T-cell (primary cell): ENCODE results near the gene FMN2. TPM values are rescaled to one million over a fixed set of nuclear protein-coding genes. Genes with fewer than 3 reads are reported as not detected.

Source experiments
- ATAC-seq, 4 experiments: fragments of 200-7000 bp in 3 of 4; fragments of 150-1000 bp in 1 of 4; cut with Tn5 transposase; replicated peaks in 1 of 4; 1 replicate in 3 of 4; 2 replicates in 1 of 4; pipeline ENCODE4 v1.10.0; 2021; ENCODE audit warnings: moderate library complexity in 3 of 4, mild to moderate bottlenecking in 2 of 4, moderate number of reproducible peaks in 1 of 4
- CTCF ChIA-PET, 2 donors: fragments of 300-600 bp; sonication (Branson Sonifier 250); formaldehyde crosslinking; loops; one replicate each; lab custom pipeline; 2022; ENCODE audit warnings: antibody characterized with exemption in 2 of 2; lab: Charles Lee
- POLR2A ChIA-PET, 2 donors: fragments of 300-600 bp; sonication (Branson Sonifier 250); formaldehyde crosslinking; loops; one replicate each; lab custom pipeline; 2022; ENCODE audit warnings: antibody characterized with exemption in 2 of 2; lab: Charles Lee
- DNase-seq, 35 experiments: peaks; one replicate each; pipeline versions ENCODE4 v3.0.0 to v3.0.0-alpha.2; 2013 to 2023
- H3K27ac ChIP-seq: one replicate; pipeline ENCODE4 v1.5.1; 2013; ENCODE audit warnings: low read length
- H3K27me3 ChIP-seq, 2 experiments: replicated peaks in 1 of 2; 1 replicate in 1 of 2; 2 replicates in 1 of 2; pipeline versions ENCODE4 v1.6.1 to v1.7.0; 2013; ENCODE audit warnings: low read length in 1 of 2, mixed read lengths in 1 of 2; ENCODE audit not compliant: control insufficient read depth in 2 of 2, insufficient read depth in 2 of 2; ENCODE audit errors: extremely low read depth in 1 of 2
- H3K36me3 ChIP-seq, 2 donors: 1 replicate in 1 of 2; 2 replicates in 1 of 2; pipeline versions ENCODE4 v1.6.1 to v1.7.0; 2013; ENCODE audit warnings: low read length in 1 of 2; ENCODE audit not compliant: control insufficient read depth in 2 of 2, insufficient read depth in 1 of 2; ENCODE audit errors: extremely low read depth in 1 of 2
- H3K4me1 ChIP-seq, 2 experiments: 1 replicate in 1 of 2; 2 replicates in 1 of 2; pipeline versions ENCODE4 v1.6.1 to v1.7.0; 2013; ENCODE audit warnings: low read length in 2 of 2, mixed read lengths in 1 of 2; ENCODE audit not compliant: insufficient read depth in 2 of 2, control insufficient read depth in 1 of 2; ENCODE audit errors: extremely low read depth in 1 of 2
- H3K4me3 ChIP-seq, 2 donors: 1 replicate in 1 of 2; 2 replicates in 1 of 2; pipeline versions ENCODE4 v1.5.1 to v1.7.0; 2013; ENCODE audit warnings: mild to moderate bottlenecking in 2 of 2, low read length in 1 of 2, moderate library complexity in 1 of 2; ENCODE audit not compliant: control insufficient read depth in 1 of 2; ENCODE audit errors: extremely low read depth in 1 of 2
- H3K9me3 ChIP-seq: 2 replicates; pipeline ENCODE4 v1.7.0; 2013
- H3K27ac Mint-ChIP-seq, 2 donors: one replicate each; pipeline ENCODE4 v1.8.0; 2020 to 2021; ENCODE audit warnings: mild to moderate bottlenecking in 2 of 2, mixed read lengths in 2 of 2
- H3K27me3 Mint-ChIP-seq, 2 donors: one replicate each; pipeline ENCODE4 v1.8.0; 2021 to 2022; ENCODE audit warnings: mixed read lengths in 2 of 2
- H3K36me3 Mint-ChIP-seq: one replicate; pipeline ENCODE4 v1.8.0; 2021; ENCODE audit warnings: mixed read lengths
- H3K4me1 Mint-ChIP-seq, 3 donors: one replicate each; pipeline ENCODE4 v1.8.0; 2020 to 2022; ENCODE audit warnings: mixed read lengths in 3 of 3, mild to moderate bottlenecking in 1 of 3
- H3K4me3 Mint-ChIP-seq, 3 donors: one replicate each; pipeline ENCODE4 v1.8.0; 2020 to 2022; ENCODE audit warnings: mild to moderate bottlenecking in 3 of 3, mixed read lengths in 3 of 3, moderate library complexity in 3 of 3
- H3K9me3 Mint-ChIP-seq, 3 donors: one replicate each; pipeline ENCODE4 v1.8.0; 2020 to 2022; ENCODE audit warnings: mixed read lengths in 3 of 3
- WGBS: methylation state at CpG from one replicate; pipeline ENCODE4 v1.1.5; 2013; ENCODE audit warnings: missing lambda C conversion rate; ENCODE audit not compliant: insufficient coverage; 5-methylcytosine and 5-hydroxymethylcytosine counted together
- total RNA-seq, 35 experiments: library from RNA in 6 of 35; stranded (reverse) in 6 of 35; fragments of 120-200 nt in 1 of 35; gene quantifications; one replicate each; pipeline versions ENCODE4 v1.2.1 to v1.2.4 and lab custom pipeline; 2013 to 2026

FMN2 gene
- total RNA-seq, 5 donors from 2014 or later (not counting 1 experiment from before 2014, with no cell fraction given): not detected

DNA sequence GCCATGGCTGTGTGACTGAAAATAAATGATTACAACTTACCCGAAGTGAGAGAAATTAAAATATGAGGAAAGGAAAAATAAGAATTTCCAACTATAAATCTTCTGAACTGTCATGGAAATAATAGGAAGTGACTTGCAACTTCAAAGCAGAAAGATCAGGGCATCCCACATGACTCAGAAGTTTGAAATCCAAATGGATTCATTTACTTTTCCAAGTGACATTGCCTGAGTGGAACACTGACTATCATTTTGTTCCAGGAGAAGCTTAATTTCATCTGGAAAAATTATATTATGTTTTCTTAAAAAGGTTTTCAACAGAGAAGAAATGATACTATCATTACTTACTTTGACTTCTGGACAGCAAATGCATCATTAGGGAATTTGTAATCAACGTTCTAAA, 409.4 kb downstream of the FMN2 start:
- H3K9me3 ChIP-seq: no peaks in the 10 kb centered on the region
- no peak overlapping the region for H3K27ac ChIP-seq
- no peaks in the 10 kb centered on the region for H3K27me3 ChIP-seq
- H3K4me3 Mint-ChIP-seq: no peak overlapping the region
- WGBS: 60% methylated on average over 1 of the region's 2 CpGs
- no peak for ATAC-seq
- DNase-seq: no peak
- ChIA-PET CTCF (interaction anchor here in 1 of 2 donors (0.7 kb wide), 1 partner anchor 21 kb away, joined by 3 read pairs; no protein-coding TSS in a partner anchor), POLR2A (interaction anchor here in 1 of 2 donors (1.2 kb wide), 1 partner anchor 12 kb away, joined by 3 read pairs; no protein-coding TSS in a partner anchor)
- H3K36me3 ChIP-seq: no peaks in the 10 kb centered on the region
- H3K4me1 Mint-ChIP-seq: peaks cover 0 to 4% (median 2%) of the 10 kb centered on the region in 3 donors
- H3K27ac Mint-ChIP-seq: no peak overlapping the region
- no peak overlapping the region for H3K4me3 ChIP-seq
- H3K4me1 ChIP-seq: no peaks in the 10 kb centered on the region
- H3K9me3 Mint-ChIP-seq: no peaks in the 10 kb centered on the region
- no peaks in the 10 kb centered on the region for H3K27me3 Mint-ChIP-seq
- H3K36me3 Mint-ChIP-seq: no peaks in the 10 kb centered on the region

DNA sequence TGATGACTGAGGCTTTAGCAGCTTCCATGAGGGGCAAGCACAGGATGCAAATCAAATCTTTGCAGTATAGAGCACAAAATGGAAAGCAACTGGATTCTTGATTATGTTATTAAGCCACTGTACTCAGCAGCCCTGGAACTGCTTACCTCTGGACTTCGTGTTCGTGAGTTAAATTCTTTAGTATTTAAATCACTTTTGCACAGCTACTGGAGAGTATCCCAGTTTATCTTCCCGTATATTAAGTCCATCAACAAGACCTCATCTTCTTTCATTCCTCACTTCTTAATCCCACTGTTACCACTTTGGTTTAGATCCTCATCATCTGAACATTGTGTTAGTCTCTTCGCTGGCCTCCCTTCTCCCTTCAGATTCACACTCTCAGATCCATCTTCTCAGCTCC, 411.4 kb downstream of the FMN2 start:
- H3K4me3 ChIP-seq: no peak overlapping the region
- H3K4me3 Mint-ChIP-seq: no peak overlapping the region
- peaks cover 0 to 4% (median 2%) of the 10 kb centered on the region in 3 donors for H3K4me1 Mint-ChIP-seq
- CTCF ChIA-PET: no interaction called here
- H3K27me3 Mint-ChIP-seq: no peaks in the 10 kb centered on the region
- H3K27ac ChIP-seq: no peak overlapping the region
- ATAC-seq (no peak), DNase-seq (no peak)
- no peaks in the 10 kb centered on the region for H3K27me3 ChIP-seq
- no peaks in the 10 kb centered on the region for H3K9me3 Mint-ChIP-seq
- POLR2A ChIA-PET: no interaction called here
- no peak overlapping the region for H3K27ac Mint-ChIP-seq
- 68% methylated on average over 4 of the region's 4 CpGs for WGBS
- H3K4me1 ChIP-seq: no peaks in the 10 kb centered on the region
- H3K9me3 ChIP-seq: no peaks in the 10 kb centered on the region
- H3K36me3 ChIP-seq: no peaks in the 10 kb centered on the region
- no peaks in the 10 kb centered on the region for H3K36me3 Mint-ChIP-seq

DNA sequence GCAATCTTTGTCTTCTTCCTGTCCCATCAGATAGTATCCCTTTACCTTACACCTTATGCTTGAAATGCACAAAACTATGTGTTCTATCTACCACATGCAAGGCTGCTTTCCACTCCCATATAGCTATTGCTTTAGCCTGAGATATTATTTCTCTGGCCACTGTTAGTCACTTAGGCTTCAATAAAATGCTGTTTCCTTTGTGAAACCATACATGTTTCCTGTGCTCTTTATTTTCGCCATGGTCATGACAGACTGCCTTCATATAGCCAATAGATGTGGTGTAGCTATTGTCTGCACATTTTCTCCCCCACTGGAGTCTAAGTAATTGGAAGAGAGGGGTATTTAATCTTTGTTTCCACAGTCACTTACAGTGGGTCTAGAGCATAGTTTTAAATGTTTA, 411.9 kb downstream of the FMN2 start:
- ATAC-seq: no peak
- no peak overlapping the region for H3K27ac Mint-ChIP-seq

DNA sequence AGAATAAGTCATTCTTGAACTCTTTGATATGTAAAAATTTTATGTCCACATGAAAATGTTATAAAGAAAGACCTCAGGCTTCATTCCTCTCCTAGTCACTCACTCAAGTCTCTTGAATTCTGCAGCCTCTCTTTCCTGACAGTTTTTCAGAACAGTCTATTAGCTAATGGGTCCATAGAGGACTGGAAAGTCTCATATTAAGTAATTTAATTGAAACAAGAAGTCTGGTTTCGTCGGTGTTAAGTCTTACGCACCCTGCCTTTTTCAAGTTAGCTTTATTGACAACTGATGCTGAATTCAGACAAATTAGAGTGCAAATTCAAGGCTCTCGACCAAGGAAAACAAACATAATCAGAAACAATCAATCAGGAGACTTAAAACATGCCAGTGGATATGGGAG, 414.5 kb downstream of the FMN2 start:
- Histone ChIP-seq H3K9me3 (no peaks in the 10 kb centered on the region), H3K27ac (no peak overlapping the region), H3K27me3 (no peaks in the 10 kb centered on the region), H3K36me3 (no peaks in the 10 kb centered on the region), H3K4me3 (no peak overlapping the region), H3K4me1 (no peaks in the 10 kb centered on the region)
- POLR2A ChIA-PET: no interaction called here
- H3K27ac Mint-ChIP-seq: no peak overlapping the region
- no CpG with 5 or more reads among the region's 4 CpGs for WGBS
- no peaks in the 10 kb centered on the region for H3K36me3 Mint-ChIP-seq
- ATAC-seq (no peak), DNase-seq (no peak)
- H3K4me3 Mint-ChIP-seq: no peak overlapping the region
- CTCF ChIA-PET: no interaction called here
- H3K4me1 Mint-ChIP-seq: peaks cover 0 to 4% (median 2%) of the 10 kb centered on the region in 3 donors
- no peaks in the 10 kb centered on the region for H3K27me3 Mint-ChIP-seq
- no peaks in the 10 kb centered on the region for H3K9me3 Mint-ChIP-seq

More for the DNA sequence above, 411.9 kb downstream of the FMN2 start:
- H3K4me3 Mint-ChIP-seq: no peak overlapping the region
- Histone ChIP-seq H3K27me3 (no peaks in the 10 kb centered on the region), H3K27ac (no peak overlapping the region), H3K36me3 (no peaks in the 10 kb centered on the region), H3K4me1 (no peaks in the 10 kb centered on the region), H3K4me3 (no peak overlapping the region), H3K9me3 (no peaks in the 10 kb centered on the region)
- CTCF ChIA-PET: no interaction called here
- no peak for DNase-seq
- WGBS: no CpG with 5 or more reads among the region's 1 CpG
- no peaks in the 10 kb centered on the region for H3K36me3 Mint-ChIP-seq
- POLR2A ChIA-PET: no interaction called here
- no peaks in the 10 kb centered on the region for H3K9me3 Mint-ChIP-seq
- H3K27me3 Mint-ChIP-seq: no peaks in the 10 kb centered on the region
- peaks cover 0 to 4% (median 2%) of the 10 kb centered on the region in 3 donors for H3K4me1 Mint-ChIP-seq

DNA sequence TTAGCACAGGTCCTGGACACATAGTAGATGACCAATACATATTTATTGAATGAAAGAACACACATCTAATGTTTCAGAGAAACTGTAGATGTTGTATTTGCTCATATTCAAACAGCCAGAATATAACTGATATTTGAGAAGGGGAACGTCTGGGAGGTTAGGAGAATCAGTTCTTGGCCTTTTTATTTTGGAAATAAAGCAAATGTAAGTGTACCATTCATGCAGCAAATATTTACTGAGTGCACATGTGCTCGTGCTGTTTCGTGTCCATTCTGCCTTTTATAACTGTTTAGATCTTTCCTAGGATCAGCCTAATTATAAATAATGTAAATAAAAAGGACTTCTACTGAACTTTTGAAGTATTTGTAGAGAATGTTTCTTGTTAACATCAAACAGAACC, 416.5 kb downstream of the FMN2 start:
- Mint-ChIP-seq H3K9me3 (peaks cover 0 to 5% (median 0%) of the 10 kb centered on the region in 3 donors), H3K27ac (no peak overlapping the region), H3K27me3 (no peaks in the 10 kb centered on the region), H3K4me1 (peaks cover 0 to 4% (median 2%) of the 10 kb centered on the region in 3 donors), H3K4me3 (no peak overlapping the region), H3K36me3 (no peaks in the 10 kb centered on the region)
- ATAC-seq (no peak), DNase-seq (no peak)
- H3K36me3 ChIP-seq: no peaks in the 10 kb centered on the region
- no peak overlapping the region for H3K27ac ChIP-seq
- CTCF ChIA-PET: no interaction called here
- no peak overlapping the region for H3K4me3 ChIP-seq
- POLR2A ChIA-PET: no interaction called here
- no peaks in the 10 kb centered on the region for H3K27me3 ChIP-seq
- no peaks in the 10 kb centered on the region for H3K4me1 ChIP-seq
- WGBS: no CpG with 5 or more reads among the region's 3 CpGs
- H3K9me3 ChIP-seq: no peaks in the 10 kb centered on the region

DNA sequence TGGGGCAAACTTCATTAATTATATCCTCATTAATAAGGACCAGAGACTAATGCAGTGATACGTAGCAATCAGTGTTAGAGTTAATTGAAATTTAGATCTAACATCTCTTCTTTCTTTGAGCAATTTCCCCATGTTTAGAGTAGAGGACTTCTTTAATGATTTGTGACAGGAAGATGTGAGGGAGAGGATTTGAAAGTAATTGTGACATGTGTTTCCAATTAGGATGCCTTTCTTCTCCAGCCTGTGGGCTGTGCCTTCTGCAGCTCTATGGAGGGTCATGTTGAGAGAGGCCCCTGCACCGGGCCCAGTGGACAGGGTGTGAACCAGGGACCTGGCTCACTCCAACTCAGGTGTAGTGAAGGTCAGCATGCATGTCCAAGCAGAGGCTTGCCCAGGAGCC, 417.3 kb downstream of the FMN2 start:
- POLR2A ChIA-PET: no interaction called here
- H3K27ac Mint-ChIP-seq: no peak overlapping the region
- no peaks in the 10 kb centered on the region for H3K36me3 ChIP-seq
- WGBS: no CpG with 5 or more reads among the region's 2 CpGs
- H3K27me3 ChIP-seq: no peaks in the 10 kb centered on the region
- DNase-seq (no peak), ATAC-seq (no peak)
- no peaks in the 10 kb centered on the region for H3K36me3 Mint-ChIP-seq
- no peaks in the 10 kb centered on the region for H3K27me3 Mint-ChIP-seq
- H3K9me3 Mint-ChIP-seq: peaks cover 0 to 5% (median 0%) of the 10 kb centered on the region in 3 donors
- H3K4me1 ChIP-seq: no peaks in the 10 kb centered on the region
- peaks cover 0 to 4% (median 2%) of the 10 kb centered on the region in 3 donors for H3K4me1 Mint-ChIP-seq
- H3K9me3 ChIP-seq: no peaks in the 10 kb centered on the region
- no peak overlapping the region for H3K27ac ChIP-seq
- no peak overlapping the region for H3K4me3 Mint-ChIP-seq
- CTCF ChIA-PET: interaction anchor here in 1 of 2 donors (0.7 kb wide), 1 partner anchor 171 kb away, joined by 5 read pairs; no protein-coding TSS in a partner anchor
- H3K4me3 ChIP-seq: no peak overlapping the region

DNA sequence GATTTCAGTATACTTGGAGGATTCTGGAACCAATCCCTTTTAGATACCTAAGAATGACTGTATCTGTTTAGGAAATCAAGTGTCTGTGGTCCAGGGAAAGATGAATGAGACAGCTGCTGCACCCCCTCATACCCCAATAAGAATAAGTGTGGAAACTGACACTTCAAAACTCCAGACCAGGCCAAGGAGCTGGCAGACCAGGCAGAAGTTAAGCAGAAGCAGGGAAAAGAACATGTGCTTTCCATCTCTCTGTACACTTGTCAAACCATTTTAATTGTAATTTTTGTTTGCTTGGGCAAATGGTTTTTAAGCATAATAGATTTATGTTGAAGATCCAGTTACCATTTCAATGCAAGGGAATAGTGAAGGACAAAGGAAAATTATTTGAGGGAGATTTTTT, 420.1 kb downstream of the FMN2 start:
- Mint-ChIP-seq H3K27me3 (no peaks in the 10 kb centered on the region), H3K4me3 (no peak overlapping the region), H3K36me3 (no peaks in the 10 kb centered on the region), H3K27ac (no peak overlapping the region), H3K4me1 (no peaks in the 10 kb centered on the region), H3K9me3 (peaks cover 0 to 5% (median 0%) of the 10 kb centered on the region in 3 donors)
- ChIA-PET CTCF (no interaction called here), POLR2A (no interaction called here)
- no peaks in the 10 kb centered on the region for H3K27me3 ChIP-seq
- DNase-seq (no peak), ATAC-seq (no peak)
- no peaks in the 10 kb centered on the region for H3K9me3 ChIP-seq
- H3K4me3 ChIP-seq: no peak overlapping the region
- H3K4me1 ChIP-seq: no peaks in the 10 kb centered on the region
- H3K36me3 ChIP-seq: no peaks in the 10 kb centered on the region
- H3K27ac ChIP-seq: no peak overlapping the region
